GM10266 (cell line): ENCODE measurements around the gene TMEM19.
"Not testable (repeated sequence)": the region's sequence is repeated elsewhere in the genome, so short reads cannot be mapped to it uniquely, and the experiment has no call there.

Experiments used
- DNase-seq: peaks from one replicate; pipeline ENCODE4 v3.0.0; 2012; ENCODE audit errors: extremely low spot score
- CTCF ChIP-seq: IDR thresholded peaks from 2 replicates; pipeline ENCODE4 v1.5.1; 2012; ENCODE audit warnings: mild to moderate bottlenecking, low read depth; ENCODE audit not compliant: control insufficient read depth, insufficient read depth; ENCODE audit errors: missing control alignments

Gene TMEM19

GRCh38 chr12:71684081-71684480 lies 1.8 kb upstream of the TMEM19 start:
- no peak for DNase-seq

GRCh38 chr12:71685312-71685906 lies 473 bp upstream of the TMEM19 start:
- TF ChIP-seq CTCF: no peak
- no peak for DNase-seq

More at GRCh38 chr12:71684081-71684480, 1.8 kb upstream of the TMEM19 start:
- TF ChIP-seq CTCF: no peak

- DNase-seq: no peak
- TF ChIP-seq CTCF: no peak
These were observed 760 bp downstream of the TMEM19 start for GRCh38 chr12:71686658-71687025.

GRCh38 chr12:71687172-71687571 lies 1.3 kb downstream of the TMEM19 start:
- DNase-seq: not testable (repeated sequence)

GRCh38 chr12:71688961-71689570 lies 3.2 kb downstream of the TMEM19 start:
- TF ChIP-seq CTCF: no peak

GRCh38 chr12:71691504-71692129 lies 5.7 kb downstream of the TMEM19 start:
- no peak for DNase-seq
- no peak for TF ChIP-seq CTCF

More at GRCh38 chr12:71688961-71689570, 3.2 kb downstream of the TMEM19 start:
- no peak for DNase-seq

GRCh38 chr12:71693126-71693525 lies 7.2 kb downstream of the TMEM19 start:
- DNase-seq: no peak
- no peak for TF ChIP-seq CTCF

- DNase-seq: not testable (repeated sequence)
These were observed 7.8 kb downstream of the TMEM19 start for GRCh38 chr12:71693651-71694050.
